DOHH2 (cell line): ENCODE data around the gene PRRT1.

Experiments used
- EZH2phosphoT487 ChIP-seq: fragments of 200-600 bp; sonication (generic); IDR thresholded peaks from 2 replicates; pipeline ENCODE4 v1.6.1; 2017; ENCODE audit warnings: borderline replicate concordance, mild to moderate bottlenecking, antibody characterized with exemption, low read length, moderate library complexity, mixed read lengths
- TF ChIP-seq, protein P1 (sequence below): fragments of 200-600 bp; sonication (generic); IDR thresholded peaks from one replicate; pipeline ENCODE4 v1.5.1; 2014; ENCODE audit warnings: antibody characterized with exemption, mild to moderate bottlenecking, low read depth, low read length; ENCODE audit not compliant: poor library complexity, severe bottlenecking

DNA sequence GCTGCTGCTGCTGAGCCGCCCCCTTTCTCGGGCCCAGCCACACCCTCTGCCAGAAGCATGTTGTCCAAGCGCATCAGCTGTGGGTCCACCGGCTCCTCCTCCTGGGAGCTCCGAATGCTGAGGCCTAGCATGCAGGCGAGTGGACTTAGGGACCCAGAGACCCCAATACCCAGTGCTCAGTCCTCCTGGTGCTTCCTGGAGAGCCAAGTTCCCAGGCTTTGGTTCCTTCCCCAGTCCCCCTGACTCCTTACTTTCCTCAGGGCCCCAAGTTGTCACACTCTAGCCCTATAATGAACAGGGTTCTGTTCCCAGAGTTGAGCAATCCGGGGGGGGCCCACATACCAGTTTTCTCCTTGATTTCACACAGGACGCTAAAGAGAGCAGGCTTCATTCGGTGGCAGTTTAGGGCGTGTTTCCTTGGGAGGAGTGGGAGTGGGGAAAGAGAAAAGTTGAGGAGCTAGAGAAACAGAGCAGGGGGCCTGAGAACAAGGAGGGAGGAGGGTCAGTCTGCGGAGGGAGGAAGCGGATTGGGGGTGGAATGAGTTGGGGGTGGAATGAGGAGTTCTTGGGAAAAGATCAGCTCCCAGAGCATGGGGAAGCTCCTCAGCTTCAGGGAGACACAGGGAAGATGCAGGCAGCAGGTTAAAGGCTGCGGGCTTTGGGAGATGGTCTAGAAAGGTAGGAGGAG, 36.8 kb upstream of the PRRT1 start:
- TF ChIP-seq, protein P1, sequence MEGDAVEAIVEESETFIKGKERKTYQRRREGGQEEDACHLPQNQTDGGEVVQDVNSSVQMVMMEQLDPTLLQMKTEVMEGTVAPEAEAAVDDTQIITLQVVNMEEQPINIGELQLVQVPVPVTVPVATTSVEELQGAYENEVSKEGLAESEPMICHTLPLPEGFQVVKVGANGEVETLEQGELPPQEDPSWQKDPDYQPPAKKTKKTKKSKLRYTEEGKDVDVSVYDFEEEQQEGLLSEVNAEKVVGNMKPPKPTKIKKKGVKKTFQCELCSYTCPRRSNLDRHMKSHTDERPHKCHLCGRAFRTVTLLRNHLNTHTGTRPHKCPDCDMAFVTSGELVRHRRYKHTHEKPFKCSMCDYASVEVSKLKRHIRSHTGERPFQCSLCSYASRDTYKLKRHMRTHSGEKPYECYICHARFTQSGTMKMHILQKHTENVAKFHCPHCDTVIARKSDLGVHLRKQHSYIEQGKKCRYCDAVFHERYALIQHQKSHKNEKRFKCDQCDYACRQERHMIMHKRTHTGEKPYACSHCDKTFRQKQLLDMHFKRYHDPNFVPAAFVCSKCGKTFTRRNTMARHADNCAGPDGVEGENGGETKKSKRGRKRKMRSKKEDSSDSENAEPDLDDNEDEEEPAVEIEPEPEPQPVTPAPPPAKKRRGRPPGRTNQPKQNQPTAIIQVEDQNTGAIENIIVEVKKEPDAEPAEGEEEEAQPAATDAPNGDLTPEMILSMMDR: no peak
- TF ChIP-seq EZH2phosphoT487: no peak
